ENCODE results near the gene PALB2. TPM values are rescaled to one million over a fixed set of nuclear protein-coding genes. Genes with fewer than 3 reads are reported as not detected.

The PALB2 gene
- 7.6 and 9.2 TPM in 2 replicates for total RNA-seq

DNA sequence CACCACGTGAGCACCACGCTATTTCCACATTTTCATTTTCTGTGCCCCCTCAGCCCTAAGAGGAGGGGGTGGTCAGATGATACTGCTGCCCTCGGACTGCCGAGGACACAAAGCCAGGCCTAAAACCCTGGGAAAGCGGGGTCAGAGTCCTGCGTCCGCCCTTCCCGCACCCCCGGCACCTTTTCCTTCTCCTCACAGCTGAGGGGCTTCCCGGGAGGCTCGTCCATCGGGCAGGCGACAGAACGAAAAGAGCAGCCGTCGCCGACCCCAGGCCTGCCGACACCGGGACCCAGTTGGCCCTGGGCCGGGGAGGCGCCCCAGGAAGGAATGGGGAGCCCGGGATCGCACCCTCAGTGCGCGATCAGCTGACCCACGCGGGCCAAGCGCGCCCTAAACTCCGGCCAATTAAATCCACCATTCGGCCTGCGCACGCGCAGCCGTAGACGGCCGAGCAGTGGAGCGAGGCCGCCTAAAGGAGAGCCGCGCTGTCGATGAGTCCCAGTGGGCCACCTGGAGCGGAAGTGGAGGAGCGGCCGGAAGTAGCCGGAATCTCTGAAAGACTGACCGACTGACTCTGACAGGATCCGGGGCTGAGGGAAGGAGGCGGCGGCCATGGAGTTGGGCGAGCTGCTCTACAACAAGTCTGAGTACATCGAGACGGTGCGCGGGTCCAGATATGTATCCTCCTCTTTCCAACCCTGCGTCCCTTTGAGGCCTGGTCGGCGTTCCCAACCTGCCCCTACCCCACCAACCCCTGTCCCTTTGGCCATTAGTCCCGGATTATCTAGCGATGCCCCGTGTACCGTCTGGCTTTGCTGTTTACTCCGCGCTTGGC lies at the start of gene PALB2, which contains the start of gene DCTN5:
PALB2 (minus strand) TSS at position 380 of the 835 bp plus-strand sequence; CDS start at position 227, 153 bp downstream.
DCTN5 (plus strand) TSS at position 536 of the 835 bp plus-strand sequence; CDS start at position 613, 77 bp downstream.

DNA sequence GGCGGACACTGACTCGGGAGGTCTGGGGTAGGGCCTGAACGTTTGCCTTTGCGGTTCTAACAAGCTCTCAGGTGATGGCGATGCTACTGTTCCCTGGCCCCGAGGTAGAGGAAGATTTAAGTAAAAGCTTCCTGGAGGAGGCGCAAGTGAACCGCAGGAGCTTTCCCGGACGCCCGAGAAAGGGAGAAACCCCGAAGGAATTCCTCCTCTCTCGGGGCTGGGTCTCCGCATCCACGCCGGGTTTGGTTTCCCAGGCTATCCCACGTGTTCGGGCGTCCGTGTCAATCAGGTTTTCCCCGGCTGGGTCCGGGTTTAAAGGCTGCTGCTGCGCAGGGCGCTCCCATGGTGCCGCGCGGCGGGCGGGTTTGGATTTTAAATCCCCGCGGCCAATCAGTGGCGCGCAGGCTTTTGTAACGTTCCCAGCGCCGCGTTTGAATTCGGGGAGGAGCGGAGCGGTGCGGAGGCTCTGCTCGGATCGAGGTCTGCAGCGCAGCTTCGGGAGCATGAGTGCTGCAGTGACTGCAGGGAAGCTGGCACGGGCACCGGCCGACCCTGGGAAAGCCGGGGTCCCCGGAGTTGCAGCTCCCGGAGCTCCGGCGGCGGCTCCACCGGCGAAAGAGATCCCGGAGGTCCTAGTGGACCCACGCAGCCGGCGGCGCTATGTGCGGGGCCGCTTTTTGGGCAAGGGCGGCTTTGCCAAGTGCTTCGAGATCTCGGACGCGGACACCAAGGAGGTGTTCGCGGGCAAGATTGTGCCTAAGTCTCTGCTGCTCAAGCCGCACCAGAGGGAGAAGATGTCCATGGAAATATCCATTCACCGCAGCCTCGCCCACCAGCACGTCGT lies 37.5 kb upstream of the PALB2 start, which contains the start of gene PLK1:
PLK1 (plus strand) TSS at position 460 of the 844 bp plus-strand sequence; CDS start at position 504, 44 bp downstream.

DNA sequence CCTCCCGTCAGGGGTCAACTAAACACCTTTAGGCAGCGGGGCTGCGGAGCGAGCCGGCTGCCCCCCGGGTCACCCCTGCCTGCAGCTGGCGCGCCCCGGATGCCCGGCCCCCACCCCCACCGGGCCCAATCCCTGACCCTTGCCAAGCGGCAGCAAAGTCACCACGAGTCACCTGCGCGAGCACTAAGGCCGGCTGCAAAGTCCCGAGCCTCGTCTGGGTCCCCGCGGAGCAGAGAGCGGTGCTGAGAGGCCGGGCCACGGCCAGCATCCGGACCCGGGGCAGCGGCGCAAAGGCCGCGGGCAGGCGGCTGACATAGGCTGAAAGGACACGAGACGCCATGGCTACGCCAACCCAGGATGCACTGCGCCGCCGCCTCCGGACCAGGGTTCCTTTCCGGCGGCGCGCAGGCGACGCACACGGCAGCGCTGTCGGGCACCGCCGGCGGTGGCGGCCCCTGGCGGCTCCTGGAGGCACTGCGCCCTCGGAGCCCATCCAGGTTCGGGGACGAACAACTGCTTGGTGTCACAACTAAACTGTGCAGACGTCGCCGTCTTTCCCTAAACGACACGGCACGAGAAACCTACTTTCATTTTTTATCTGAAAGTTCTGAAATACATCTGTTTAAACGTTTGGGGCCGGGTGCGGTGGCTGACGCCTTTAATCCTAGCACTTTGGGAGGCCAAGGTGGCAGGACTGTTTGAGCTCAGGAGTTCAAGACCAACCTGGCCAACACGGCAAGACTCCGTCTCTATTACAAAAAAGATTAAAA lies 45.0 kb downstream of the PALB2 start, which contains the start of gene NDUFAB1:
NDUFAB1 (minus strand) TSS at position 366 of the 770 bp plus-strand sequence; CDS start at position 340, 26 bp downstream.

DNA sequence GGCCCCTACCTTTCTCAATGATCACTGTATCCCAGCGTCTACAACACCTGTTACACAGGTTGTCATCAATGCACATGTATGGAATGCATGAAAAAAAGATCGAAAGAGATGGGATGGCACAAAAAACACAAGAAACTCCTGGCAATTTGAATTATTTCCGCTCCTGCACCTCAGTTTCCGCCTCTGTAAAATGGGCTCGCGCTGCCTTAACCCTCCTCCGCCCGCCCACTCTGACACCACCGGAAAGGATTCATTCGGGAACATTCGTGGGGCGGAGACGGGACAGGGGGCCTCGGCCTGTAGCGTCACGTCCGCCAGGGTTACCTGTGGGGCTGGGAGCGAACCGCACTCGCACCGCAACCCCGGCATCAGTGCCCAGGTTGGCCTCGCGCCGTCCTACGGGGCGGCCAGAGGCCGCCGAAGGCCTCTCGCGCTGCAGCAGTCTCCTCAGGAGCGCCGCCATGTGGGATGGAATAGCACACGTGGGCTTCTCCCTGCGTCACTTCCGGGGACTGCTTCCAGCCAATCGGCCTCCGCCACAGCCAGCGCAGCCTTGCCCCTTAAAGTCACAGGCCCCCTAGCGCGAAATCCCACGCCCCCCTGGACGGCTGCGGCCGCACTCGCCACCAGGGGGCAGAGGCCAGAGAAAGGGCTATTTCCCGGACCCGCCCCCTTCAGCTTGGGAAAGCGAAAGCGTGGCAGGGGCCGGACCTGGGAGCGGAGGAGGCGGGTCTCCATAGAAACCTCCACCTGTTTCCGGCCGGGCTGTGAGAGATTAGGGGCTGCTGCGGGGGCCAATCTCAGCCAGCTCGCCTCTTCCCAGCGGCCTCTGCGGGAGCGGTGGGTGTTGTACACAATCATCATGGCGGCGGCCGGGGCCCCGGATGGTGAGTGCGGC lies 84.0 kb downstream of the PALB2 start, which contains the start of the genes EARS2 and UBFD1:
EARS2 (minus strand) TSS at position 470 of the 898 bp plus-strand sequence; CDS start at position 463, 7 bp downstream.
UBFD1 (plus strand) TSS at position 847 of the 898 bp plus-strand sequence; CDS start at position 863, 16 bp downstream.

Other genes starting within 250 kb of the PALB2 start
- 3.9 and 7.6 TPM in 2 replicates for gene COG7, start 188.1 kb downstream of the PALB2 start, total RNA-seq
- 22.4 and 35.5 TPM in 2 replicates for gene GGA2, start 130.8 kb downstream of the PALB2 start, total RNA-seq
- 22.5 and 46.0 TPM in 2 replicates for gene EARS2, start 84.0 kb downstream of the PALB2 start, total RNA-seq
- gene UBFD1, start 83.6 kb downstream of the PALB2 start, total RNA-seq: 91.5 and 165 TPM in 2 replicates
- gene NDUFAB1, start 45.0 kb downstream of the PALB2 start, total RNA-seq: 79.9 and 91.7 TPM in 2 replicates
- gene DCTN5, start 156 bp upstream of the PALB2 start, total RNA-seq: 23.0 and 25.6 TPM in 2 replicates
- gene PLK1, start 37.6 kb upstream of the PALB2 start, total RNA-seq: 3.6 and 4.2 TPM in 2 replicates
- gene ERN2, start 71.9 kb upstream of the PALB2 start, total RNA-seq: 0.47 TPM in 1 of 2 replicates, not detected in the other
- gene CHP2, start 113.7 kb upstream of the PALB2 start, total RNA-seq: not detected in 2 replicates
- not detected in 2 replicates for gene PRKCB, start 194.7 kb upstream of the PALB2 start, total RNA-seq

Data from pericardium fibroblast (primary cell).